Glutamatergic neuron (in vitro differentiated cells): ENCODE data around the gene RFC3. TPM values are rescaled to one million over a fixed set of nuclear protein-coding genes. Genes with fewer than 3 reads are reported as not detected.

Experiments used
- DNase-seq: peaks from one replicate; pipeline ENCODE4 v3.0.0; 2022
- H3K27ac Mint-ChIP-seq: one replicate; pipeline ENCODE4 v1.8.0; 2020; ENCODE audit warnings: mild to moderate bottlenecking, mixed read lengths, inconsistent platforms; ENCODE audit not compliant: unreplicated experiment
- H3K27me3 Mint-ChIP-seq: one replicate; pipeline ENCODE4 v1.8.0; 2020; ENCODE audit warnings: mild to moderate bottlenecking, moderate library complexity, mixed read lengths, inconsistent platforms; ENCODE audit not compliant: unreplicated experiment
- H3K36me3 Mint-ChIP-seq: one replicate; pipeline ENCODE4 v1.8.0; 2020; ENCODE audit warnings: mild to moderate bottlenecking, mixed read lengths, inconsistent platforms; ENCODE audit not compliant: unreplicated experiment
- H3K4me1 Mint-ChIP-seq: one replicate; pipeline ENCODE4 v1.8.0; 2020; ENCODE audit warnings: mild to moderate bottlenecking, low read depth, mixed read lengths, inconsistent platforms; ENCODE audit not compliant: unreplicated experiment
- H3K4me3 Mint-ChIP-seq: one replicate; pipeline ENCODE4 v1.8.0; 2020; ENCODE audit warnings: mild to moderate bottlenecking, mixed read lengths, inconsistent platforms; ENCODE audit not compliant: unreplicated experiment
- H3K9me3 Mint-ChIP-seq: one replicate; pipeline ENCODE4 v1.8.0; 2020; ENCODE audit warnings: mild to moderate bottlenecking, moderate library complexity, mixed read lengths, inconsistent platforms; ENCODE audit not compliant: unreplicated experiment
- long read RNA-seq: library from polyadenylated mRNA; unstranded; transcript quantifications from one replicate; pipeline ENCODE4 v2.0.0, GENCODE V29; 2020; ENCODE audit not compliant: unreplicated experiment
- total RNA-seq: library from RNA; stranded (reverse); fragmentation: NEBNext Ultra II Directional; extraction: Animal tissue kit (Norgen Biotek cat#: 25700); gene quantifications from one replicate; pipeline ENCODE4 v1.2.1, GENCODE V29; 2021; ENCODE audit not compliant: unreplicated experiment
- TF ChIP-seq, protein P1 (sequence below): fragments of 200-600 bp; sonication (generic); IDR thresholded peaks from one replicate; pipeline ENCODE4 v1.5.0; 2021; ENCODE audit not compliant: partially characterized antibody, unreplicated experiment

Gene RFC3, protein sequence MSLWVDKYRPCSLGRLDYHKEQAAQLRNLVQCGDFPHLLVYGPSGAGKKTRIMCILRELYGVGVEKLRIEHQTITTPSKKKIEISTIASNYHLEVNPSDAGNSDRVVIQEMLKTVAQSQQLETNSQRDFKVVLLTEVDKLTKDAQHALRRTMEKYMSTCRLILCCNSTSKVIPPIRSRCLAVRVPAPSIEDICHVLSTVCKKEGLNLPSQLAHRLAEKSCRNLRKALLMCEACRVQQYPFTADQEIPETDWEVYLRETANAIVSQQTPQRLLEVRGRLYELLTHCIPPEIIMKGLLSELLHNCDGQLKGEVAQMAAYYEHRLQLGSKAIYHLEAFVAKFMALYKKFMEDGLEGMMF
- total RNA-seq = 12.6 TPM
- long read RNA-seq, transcript RFC3-201 (9 exons, 2,402 nt) = major isoform, 13 of 15 reads
- long read RNA-seq, partial matches to known transcripts = 2 of 15 reads
- long read RNA-seq, other reads (novel, unspliced or antisense) = 0 of 15 reads

DNA sequence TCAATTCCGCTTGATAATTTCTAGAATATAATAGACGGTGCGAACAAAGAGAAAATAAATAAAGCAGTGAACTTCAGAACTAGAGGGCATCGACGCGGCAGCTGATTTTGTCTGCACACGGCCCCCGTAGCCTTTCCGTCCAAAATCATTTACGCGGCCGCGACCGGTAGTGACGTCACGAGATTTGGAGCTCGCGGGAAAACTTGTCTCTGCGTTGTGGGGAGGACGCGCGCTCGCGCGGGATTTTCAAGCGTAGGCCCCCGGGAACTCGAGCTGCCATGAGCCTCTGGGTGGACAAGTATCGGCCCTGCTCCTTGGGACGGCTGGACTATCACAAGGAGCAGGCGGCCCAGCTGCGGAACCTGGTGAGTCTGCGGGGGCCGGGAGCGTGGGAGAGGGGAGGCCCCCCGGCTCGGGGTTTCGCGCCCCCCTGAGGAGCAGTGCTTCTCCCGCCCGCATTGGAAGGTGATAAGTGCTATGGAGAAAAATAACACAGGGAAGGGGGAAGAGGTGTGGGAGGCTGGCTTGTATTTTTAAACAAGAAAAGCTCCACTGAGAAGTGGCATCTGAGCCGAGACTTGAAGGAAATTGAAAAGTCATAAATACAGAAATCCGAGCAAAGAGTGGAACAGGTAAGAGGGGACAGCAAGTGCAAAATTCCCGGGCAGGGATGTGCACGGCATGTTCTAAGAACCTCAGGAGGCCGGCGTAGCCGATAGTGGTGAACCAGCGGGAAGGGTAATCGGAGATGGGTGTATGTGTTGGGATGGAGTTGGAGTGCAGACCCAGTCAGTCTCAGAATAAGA lies at the start of gene RFC3:
TSS of gene RFC3 (plus strand) at position 249 of the 806 bp plus-strand sequence. CDS start at position 279, 30 bp downstream.
- Mint-ChIP-seq H3K36me3 (no peaks in the 10 kb centered on the region), H3K27ac (peak within 1 kb of the TSS; percentile 97)
- TF ChIP-seq, protein P1, sequence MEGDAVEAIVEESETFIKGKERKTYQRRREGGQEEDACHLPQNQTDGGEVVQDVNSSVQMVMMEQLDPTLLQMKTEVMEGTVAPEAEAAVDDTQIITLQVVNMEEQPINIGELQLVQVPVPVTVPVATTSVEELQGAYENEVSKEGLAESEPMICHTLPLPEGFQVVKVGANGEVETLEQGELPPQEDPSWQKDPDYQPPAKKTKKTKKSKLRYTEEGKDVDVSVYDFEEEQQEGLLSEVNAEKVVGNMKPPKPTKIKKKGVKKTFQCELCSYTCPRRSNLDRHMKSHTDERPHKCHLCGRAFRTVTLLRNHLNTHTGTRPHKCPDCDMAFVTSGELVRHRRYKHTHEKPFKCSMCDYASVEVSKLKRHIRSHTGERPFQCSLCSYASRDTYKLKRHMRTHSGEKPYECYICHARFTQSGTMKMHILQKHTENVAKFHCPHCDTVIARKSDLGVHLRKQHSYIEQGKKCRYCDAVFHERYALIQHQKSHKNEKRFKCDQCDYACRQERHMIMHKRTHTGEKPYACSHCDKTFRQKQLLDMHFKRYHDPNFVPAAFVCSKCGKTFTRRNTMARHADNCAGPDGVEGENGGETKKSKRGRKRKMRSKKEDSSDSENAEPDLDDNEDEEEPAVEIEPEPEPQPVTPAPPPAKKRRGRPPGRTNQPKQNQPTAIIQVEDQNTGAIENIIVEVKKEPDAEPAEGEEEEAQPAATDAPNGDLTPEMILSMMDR = no peak

DNA sequence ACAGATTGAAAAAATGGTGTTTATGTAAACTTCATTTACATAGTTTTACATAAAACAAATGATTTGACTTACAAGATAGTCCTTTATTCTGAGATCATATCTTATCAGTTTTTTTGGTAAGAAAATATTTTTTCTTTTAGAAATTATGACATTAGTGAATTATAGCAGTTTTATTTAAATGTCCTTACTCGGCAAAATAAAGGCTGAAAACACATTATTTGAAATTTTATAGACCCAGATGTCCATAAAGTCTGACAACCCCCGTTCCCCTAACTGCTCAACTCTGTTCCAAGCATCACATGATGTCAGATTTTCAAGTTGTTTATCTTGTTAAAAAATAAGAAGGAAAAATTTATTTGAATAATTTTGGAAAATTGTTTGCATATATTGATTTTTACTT lies 46.7 kb upstream of the RFC3 start:
- DNase-seq = no peak
- H3K4me1 Mint-ChIP-seq = peaks cover 4% of the 10 kb centered on the region
- H3K9me3 Mint-ChIP-seq = no peaks in the 10 kb centered on the region
- H3K4me3 Mint-ChIP-seq = no peak overlapping the region
- no peaks in the 10 kb centered on the region for H3K36me3 Mint-ChIP-seq
- TF ChIP-seq, protein P1 = no peak
- H3K27me3 Mint-ChIP-seq = no peaks in the 10 kb centered on the region
- H3K27ac Mint-ChIP-seq = no peak overlapping the region

More for the DNA sequence above, at the start of gene RFC3:
- Mint-ChIP-seq H3K27me3 (no peaks in the 10 kb centered on the region), H3K4me3 (peak within 1 kb of the TSS; percentile 91), H3K9me3 (peaks cover 5% of the 10 kb centered on the region), H3K4me1 (no peaks in the 10 kb centered on the region)
- DNase-seq = peak; percentile 97

DNA sequence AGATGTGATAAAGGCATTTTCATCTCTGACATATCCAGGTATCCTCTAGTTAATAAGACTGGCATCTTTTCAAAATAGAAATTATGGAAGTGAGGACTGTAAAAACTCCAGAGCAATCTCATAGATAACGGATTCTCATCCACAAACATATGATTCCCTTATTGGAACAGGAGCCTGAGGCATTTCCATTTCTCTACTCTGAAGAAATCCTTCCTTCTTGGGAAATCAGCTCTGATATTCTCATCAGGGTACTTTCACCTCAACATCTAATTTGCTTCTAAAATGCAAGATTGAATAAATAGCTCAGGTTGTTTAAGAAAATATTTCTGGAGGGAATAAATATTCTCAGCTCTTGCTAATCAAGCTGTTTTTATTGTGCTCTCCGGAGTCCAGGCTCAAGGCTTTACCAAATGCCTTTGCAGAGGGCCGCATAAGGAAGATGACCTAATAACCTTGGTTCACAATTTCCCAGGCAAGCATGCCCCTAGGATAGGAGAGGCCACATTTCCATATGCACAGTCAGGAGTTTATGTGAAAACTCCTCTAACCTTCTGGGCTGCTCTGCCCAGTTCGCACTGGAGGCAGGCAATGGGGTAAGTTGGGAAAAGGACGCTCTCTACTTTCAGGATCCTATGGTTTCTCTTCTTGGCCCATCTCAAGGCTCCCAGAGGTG lies 44.0 kb upstream of the RFC3 start:
- no peaks in the 10 kb centered on the region for H3K36me3 Mint-ChIP-seq
- H3K4me1 Mint-ChIP-seq = peaks cover 4% of the 10 kb centered on the region
- TF ChIP-seq, protein P1 = no peak
- H3K9me3 Mint-ChIP-seq = no peaks in the 10 kb centered on the region
- H3K27me3 Mint-ChIP-seq = no peaks in the 10 kb centered on the region
- H3K27ac Mint-ChIP-seq = no peak overlapping the region
- DNase-seq = no peak
- H3K4me3 Mint-ChIP-seq = no peak overlapping the region

DNA sequence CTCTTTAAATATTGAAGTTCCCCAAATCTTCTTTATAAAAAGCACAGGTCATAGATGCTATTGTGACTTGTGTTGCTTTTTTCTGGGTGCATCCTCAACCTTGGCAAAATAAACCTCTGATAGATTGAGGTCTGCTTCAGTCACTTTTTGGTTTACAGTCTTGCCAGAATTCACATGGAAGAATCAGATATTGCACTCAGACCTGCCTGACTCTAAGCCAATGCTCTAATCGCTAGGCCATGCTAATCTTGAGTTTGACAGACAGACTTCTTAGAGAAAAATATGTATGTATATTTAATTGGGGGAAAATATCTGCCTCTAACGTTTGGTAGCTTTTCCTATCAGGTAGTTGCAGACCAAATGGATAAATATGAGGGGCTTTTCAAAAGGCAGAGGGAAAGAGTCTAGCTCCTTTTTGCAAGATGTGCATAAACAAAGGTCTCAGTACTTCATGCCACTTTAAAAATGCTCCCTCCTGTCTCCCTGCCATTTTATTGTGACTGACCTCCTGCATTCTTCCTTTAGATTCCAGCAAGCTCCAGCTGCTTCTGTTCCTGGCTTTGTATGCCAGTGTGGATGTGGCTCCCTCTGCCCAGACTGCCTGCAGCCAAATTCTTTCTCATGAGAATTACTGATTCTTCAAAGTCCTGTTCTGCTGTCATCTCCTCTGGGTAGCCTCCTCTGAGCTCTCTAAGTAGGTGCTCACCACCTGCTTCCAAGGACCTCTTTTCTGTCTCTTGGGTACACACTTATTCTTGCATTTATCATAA lies 42.4 kb upstream of the RFC3 start:
- no peak overlapping the region for H3K4me3 Mint-ChIP-seq
- H3K36me3 Mint-ChIP-seq = no peaks in the 10 kb centered on the region
- TF ChIP-seq, protein P1 = no peak
- peaks cover 4% of the 10 kb centered on the region for H3K4me1 Mint-ChIP-seq
- no peak for DNase-seq
- H3K9me3 Mint-ChIP-seq = no peaks in the 10 kb centered on the region
- H3K27me3 Mint-ChIP-seq = no peaks in the 10 kb centered on the region
- H3K27ac Mint-ChIP-seq = no peak overlapping the region
